IMR-90 (cell line): Measurements from ENCODE around the gene PSMD1.

Experiments used
- BHLHE40 ChIP-seq: fragments of 150-350 bp; IDR thresholded peaks from 2 replicates; pipeline ENCODE4 v1.6.1; 2016; ENCODE audit warnings: mild to moderate bottlenecking, low read depth, low read length
- CEBPB ChIP-seq: IDR thresholded peaks from 2 replicates; pipeline ENCODE4 v1.6.1; 2012; ENCODE audit warnings: low read depth, low read length, improper control_type of control experiment
- CHD1 ChIP-seq: IDR thresholded peaks from 2 replicates; pipeline ENCODE4 v1.6.1; 2012; ENCODE audit warnings: low read depth, low read length, improper control_type of control experiment
- ELK1 ChIP-seq: fragments of 150-350 bp; IDR thresholded peaks from 2 replicates; pipeline ENCODE4 v1.6.1; 2016; ENCODE audit warnings: low read depth, mild to moderate bottlenecking, low read length, moderate library complexity, borderline replicate concordance
- FOS ChIP-seq: fragments of 150-350 bp; IDR thresholded peaks from 2 replicates; pipeline ENCODE4 v1.6.1; 2016; ENCODE audit warnings: low read depth, low read length
- MAZ ChIP-seq: IDR thresholded peaks from 2 replicates; pipeline ENCODE4 v1.6.1; 2012; ENCODE audit warnings: low read depth, mild to moderate bottlenecking, low read length, improper control_type of control experiment, moderate library complexity, borderline replicate concordance
- MXI1 ChIP-seq: IDR thresholded peaks from 2 replicates; pipeline ENCODE4 v1.6.1; 2012; ENCODE audit warnings: low read depth, mild to moderate bottlenecking, low read length, moderate library complexity, borderline replicate concordance
- POLR2A ChIP-seq: IDR thresholded peaks from 2 replicates; pipeline ENCODE4 v1.6.1; 2012; ENCODE audit warnings: mild to moderate bottlenecking, low read depth, low read length
- RAD21 ChIP-seq: IDR thresholded peaks from 2 replicates; pipeline ENCODE4 v1.6.1; 2012; ENCODE audit warnings: low read length, improper control_type of control experiment
- RCOR1 ChIP-seq: IDR thresholded peaks from 2 replicates; pipeline ENCODE4 v1.6.1; 2012; ENCODE audit warnings: mild to moderate bottlenecking, low read length, improper control_type of control experiment; ENCODE audit not compliant: insufficient replicate concordance
- SMC3 ChIP-seq: fragments of 150-350 bp; IDR thresholded peaks from 2 replicates; pipeline ENCODE4 v1.6.1; 2016; ENCODE audit warnings: low read depth, mild to moderate bottlenecking, antibody characterized with exemption, low read length, moderate library complexity
- USF2 ChIP-seq: fragments of 150-350 bp; IDR thresholded peaks from 2 replicates; pipeline ENCODE4 v1.6.1; 2017; ENCODE audit warnings: mild to moderate bottlenecking, antibody characterized with exemption, low read length, low read depth
- TF ChIP-seq, protein P1 (sequence below): conservative IDR thresholded peaks from 2 replicates; pipeline ENCODE4 v1.5.1; 2012; ENCODE audit warnings: mild to moderate bottlenecking, low read depth, low read length, improper control_type of control experiment

- TF ChIP-seq, protein P1, sequence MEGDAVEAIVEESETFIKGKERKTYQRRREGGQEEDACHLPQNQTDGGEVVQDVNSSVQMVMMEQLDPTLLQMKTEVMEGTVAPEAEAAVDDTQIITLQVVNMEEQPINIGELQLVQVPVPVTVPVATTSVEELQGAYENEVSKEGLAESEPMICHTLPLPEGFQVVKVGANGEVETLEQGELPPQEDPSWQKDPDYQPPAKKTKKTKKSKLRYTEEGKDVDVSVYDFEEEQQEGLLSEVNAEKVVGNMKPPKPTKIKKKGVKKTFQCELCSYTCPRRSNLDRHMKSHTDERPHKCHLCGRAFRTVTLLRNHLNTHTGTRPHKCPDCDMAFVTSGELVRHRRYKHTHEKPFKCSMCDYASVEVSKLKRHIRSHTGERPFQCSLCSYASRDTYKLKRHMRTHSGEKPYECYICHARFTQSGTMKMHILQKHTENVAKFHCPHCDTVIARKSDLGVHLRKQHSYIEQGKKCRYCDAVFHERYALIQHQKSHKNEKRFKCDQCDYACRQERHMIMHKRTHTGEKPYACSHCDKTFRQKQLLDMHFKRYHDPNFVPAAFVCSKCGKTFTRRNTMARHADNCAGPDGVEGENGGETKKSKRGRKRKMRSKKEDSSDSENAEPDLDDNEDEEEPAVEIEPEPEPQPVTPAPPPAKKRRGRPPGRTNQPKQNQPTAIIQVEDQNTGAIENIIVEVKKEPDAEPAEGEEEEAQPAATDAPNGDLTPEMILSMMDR, result no peak
- no peak for TF ChIP-seq MAZ
- TF ChIP-seq POLR2A, result no peak
- no peak for TF ChIP-seq BHLHE40
- no peak for TF ChIP-seq RCOR1
- TF ChIP-seq FOS, result no peak
- no peak for TF ChIP-seq CHD1
- TF ChIP-seq CEBPB, result no peak
- TF ChIP-seq SMC3, result no peak
- TF ChIP-seq USF2, result no peak
- no peak for TF ChIP-seq MXI1
- TF ChIP-seq RAD21, result no peak
- TF ChIP-seq ELK1, result no peak
Measured at GRCh38 chr2:231189171-231189530, 132.5 kb downstream of the PSMD1 start.
